GM18907 (cell line): ENCODE measurements around the gene SEZ6.
"Not testable (repeated sequence)": the region's sequence is repeated elsewhere in the genome, so short reads cannot be mapped to it uniquely, and the experiment has no call there.

Experiments
- ATAC-seq: cut with Tn5 transposase; IDR thresholded peaks from one replicate; pipeline ENCODE4 v1.9.1; 2021; ENCODE audit warnings: mild to moderate bottlenecking, moderate library complexity; ENCODE audit not compliant: unreplicated experiment

The SEZ6 gene

GRCh38 chr17:28940142-28940541 is 65.7 kb downstream of the SEZ6 start:
- ATAC-seq: no peak

DNA sequence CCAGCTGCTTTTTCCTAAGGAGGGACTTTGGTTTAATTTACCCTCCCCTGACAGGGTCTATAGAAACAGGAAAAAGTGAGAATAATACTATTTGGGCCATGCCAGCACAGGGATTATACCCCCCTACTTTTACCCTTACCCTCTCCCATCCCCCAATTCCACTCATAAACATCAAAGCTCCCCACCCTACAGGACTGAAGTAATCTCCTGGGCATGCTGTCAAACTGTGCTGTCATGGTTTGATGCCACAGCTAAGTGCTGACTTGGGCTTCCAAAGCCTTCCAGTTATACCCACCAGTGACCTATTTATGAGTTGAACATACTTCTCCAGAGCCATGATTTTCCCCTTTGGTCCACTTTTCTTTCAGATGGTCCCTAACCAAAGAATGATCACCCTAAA is 67.3 kb downstream of the SEZ6 start:
- no peak for ATAC-seq

DNA sequence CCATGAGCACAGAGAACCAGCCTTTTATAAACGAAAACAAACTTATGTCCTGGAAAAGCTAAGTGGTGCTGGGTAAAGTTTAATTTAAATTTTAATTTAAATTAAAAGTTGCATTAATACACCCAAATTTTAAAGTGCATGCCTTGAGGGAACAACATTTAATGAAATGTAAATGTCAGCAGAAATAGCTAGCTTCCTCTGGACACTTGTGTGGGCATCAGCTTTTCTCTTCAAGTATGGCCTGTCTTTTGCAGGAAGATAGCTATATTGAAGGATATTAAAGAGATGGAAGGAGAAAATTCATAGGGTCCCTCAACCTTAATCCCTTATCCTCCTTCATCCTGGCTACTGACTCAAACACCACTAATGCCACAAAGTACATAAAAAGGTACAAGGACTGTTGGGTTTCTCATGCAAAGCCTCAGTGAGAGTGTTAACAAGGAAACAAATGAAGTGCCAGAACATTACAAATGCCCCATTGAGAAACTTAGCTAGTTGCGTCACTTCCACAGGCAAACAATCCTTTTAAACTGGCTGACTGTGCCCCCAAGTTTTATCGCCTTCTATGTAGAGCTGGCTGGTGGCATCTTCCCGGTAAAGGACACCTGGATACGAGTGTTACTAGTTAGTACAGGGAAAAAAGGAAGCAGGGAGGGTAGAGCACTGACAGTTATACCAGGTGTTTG is 68.6 kb downstream of the SEZ6 start:
- ATAC-seq: no peak

- no peak for ATAC-seq
Observed at GRCh38 chr17:28935744-28936460, 69.9 kb downstream of the SEZ6 start.

GRCh38 chr17:28934508-28934907 is 71.3 kb downstream of the SEZ6 start:
- ATAC-seq: not testable (repeated sequence)

DNA sequence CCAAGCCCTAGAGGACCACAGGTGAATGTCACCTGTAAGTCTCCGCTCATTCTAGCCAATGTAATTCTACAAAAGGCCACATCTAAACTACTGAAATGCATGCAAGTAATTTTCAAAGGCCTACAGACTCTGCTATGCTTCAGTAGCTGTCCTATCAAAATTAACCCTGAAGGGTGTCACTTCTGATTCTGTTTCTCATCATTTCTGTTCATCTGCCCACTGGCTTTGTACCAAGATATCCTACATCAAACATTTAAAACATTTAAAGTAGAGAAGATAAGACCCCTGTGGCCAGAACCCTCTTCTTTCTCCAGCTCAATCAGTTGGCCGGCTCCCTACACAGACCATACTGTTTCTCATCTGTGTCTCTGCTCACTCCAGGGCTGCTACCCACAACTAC is 76.0 kb downstream of the SEZ6 start:
- ATAC-seq: no peak

DNA sequence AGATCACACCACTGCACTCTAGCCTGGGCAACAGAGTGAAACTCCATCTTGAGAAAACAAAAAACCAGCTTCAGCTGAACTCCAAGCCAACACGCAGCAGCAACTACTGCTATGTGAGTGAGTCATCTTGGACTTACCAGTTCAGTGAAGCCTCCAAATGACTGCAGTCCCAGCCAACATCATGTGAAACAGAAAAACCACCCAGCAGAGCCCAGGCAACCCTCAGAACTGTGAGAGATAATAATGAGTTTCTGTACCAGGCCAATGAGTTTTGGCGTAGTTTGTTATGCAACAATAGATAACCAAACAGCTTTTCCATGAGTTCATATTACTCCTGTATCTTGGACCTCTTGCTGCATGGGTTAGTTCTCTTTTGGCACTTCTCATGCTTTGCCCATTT is 77.8 kb downstream of the SEZ6 start:
- ATAC-seq: no peak

GRCh38 chr17:28926786-28927185 is 79.0 kb downstream of the SEZ6 start:
- ATAC-seq: no peak

GRCh38 chr17:28926366-28926765 is 79.5 kb downstream of the SEZ6 start:
- no peak for ATAC-seq

DNA sequence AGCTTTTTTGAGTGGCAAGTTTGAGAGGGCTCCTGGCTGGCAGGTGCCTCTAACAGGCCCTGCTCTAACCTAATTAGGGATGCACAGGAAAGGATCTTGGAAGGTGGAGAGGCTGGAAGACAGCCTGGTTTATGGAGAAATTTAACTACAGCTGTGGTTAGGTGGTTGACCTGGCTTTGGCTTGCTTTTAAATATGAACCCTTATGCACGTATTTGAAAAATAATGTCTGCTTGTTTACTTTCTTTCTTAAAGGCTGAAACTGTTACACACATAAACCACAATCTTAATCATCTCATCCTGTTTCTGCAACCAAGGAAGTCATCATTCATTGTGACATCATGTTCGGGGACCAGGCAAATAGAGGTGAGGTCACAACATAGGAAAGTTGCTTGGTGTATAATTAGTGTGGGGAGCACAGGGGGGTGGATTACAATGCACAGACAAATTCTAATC is 79.9 kb downstream of the SEZ6 start:
- ATAC-seq: no peak

- ATAC-seq: no peak
Observed at GRCh38 chr17:28920201-28920600, 85.6 kb downstream of the SEZ6 start.

GRCh38 chr17:28918295-28918694 is 87.5 kb downstream of the SEZ6 start:
- ATAC-seq: no peak

DNA sequence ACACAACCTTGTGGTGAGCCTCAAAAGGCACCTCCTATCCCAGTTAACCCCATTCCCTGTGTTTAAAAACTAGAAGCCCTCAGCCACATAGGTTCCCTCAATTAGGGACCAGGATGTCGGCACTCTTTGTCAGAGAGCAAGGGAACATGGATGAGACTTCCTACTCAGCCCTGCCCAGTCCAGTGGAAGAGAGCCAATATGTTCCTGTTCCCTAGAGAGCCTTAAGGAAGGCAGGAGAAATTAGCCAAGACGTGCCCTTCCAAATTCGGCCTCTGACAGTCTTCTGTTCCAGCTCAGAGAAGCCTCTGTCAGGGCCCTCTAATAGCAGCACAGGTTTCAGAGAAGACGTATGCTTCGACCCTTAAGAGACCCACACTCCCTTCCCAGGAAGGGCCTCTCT is 88.4 kb downstream of the SEZ6 start:
- no peak for ATAC-seq

DNA sequence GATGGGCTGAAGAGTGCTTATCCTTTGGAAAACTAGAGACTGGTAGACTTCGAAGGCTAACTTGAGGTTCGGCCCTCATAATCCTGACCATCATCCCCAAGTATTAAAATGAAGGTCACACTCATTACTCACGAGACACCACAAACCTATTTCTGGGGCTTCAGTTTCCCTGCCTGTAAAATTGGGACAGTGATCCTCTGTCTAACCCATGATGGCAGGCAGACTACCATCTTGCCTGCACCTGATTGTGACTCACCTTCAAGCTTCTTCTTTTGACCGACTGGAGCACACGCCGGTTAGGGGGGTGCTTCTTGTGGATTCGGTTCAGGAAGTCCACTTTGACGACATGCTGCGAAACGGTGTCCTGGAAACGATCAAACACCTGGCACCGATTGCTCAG is 88.8 kb downstream of the SEZ6 start:
- ATAC-seq: no peak

DNA sequence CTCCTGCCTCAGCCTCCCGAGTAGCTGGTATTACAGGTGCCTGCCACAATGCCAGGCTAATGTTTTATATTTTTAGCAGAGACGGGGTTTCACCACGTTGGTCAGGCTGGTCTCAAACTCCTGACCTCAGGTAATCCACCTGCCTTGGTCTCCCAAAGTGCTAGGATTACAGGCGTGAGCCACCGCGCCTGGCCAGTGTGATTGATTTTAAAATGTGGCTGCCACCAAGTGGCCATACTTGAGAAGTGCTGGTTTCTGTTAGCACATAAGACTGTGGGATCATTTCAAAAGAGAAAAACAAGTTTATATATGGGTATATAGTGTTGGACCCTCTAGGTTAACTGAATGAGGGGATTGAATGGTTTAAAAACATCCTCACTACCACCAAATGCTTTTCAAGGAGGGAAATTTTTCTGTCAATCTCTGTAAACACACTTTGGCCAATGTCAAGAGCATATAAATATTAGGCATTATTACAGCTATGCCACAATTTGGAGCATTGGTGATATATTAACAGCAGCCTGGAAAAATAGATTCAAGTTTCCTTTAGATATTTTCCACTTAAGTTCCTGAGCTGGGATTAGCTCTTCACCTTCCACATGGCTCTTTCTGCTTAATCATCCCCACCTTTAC is 89.4 kb downstream of the SEZ6 start:
- ATAC-seq: no peak

- ATAC-seq: no peak
Observed at GRCh38 chr17:28912938-28913333, 92.9 kb downstream of the SEZ6 start.

DNA sequence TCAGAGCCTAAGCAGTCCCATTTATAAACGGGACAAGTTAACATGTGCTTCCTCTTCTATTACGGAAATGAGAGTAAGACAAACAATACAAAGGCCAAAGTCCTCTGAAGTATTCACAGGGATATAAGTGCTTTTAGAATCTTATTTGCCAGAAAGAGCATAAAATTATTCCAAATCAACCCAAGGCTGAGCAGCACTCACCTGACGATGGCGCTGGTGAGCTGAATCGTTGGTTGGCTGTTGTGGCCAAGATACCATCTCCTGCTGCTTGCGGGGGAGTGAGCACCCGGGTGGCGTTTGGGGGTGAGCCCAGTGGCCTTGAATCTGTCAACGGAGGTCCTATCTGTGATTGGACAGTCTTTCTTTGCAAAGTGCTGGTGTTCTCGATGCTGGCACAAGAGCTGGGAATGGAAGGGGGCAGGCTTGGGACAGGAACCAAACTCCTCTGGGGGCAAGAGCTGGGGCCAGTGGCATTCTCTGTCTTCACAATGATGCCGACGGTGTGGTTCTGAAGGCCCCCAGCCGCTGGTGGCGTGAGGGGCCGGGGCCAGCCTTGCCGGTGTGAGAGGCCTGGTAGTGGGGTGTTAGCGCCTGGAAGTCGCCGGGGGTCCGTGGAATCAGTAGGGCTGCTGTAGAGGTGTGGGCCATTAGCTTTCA is 93.4 kb downstream of the SEZ6 start:
- ATAC-seq: no peak

DNA sequence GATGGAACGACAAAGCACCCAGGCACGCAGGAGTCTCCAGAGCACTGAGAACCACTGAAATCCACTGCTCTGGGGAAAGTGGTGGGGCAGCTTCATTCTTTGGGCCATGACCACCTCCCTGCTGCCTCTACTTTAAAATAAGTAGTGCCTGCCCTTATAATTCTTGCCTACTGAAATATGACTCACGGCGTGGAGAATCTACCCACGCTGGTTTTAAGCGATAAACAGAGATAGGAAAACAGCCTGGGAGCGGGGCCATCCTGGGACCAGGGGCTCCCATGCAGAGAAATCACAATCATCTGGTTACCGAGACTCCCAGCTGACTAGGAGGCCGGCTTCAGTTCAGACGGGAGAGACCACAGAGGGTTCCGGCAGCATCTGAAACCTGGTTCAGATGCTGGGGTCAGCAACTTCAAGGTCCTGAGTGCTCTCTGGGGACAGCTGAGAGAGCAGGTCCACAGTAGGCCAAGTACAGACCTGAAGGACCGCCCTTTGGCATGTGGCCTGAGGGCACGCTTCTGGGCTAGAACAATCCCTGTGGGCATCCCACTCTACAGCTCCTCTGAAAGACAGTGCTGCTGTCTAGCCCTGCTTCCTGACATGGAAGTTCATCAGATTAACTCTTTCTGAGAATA is 94.3 kb downstream of the SEZ6 start:
- ATAC-seq: no peak

DNA sequence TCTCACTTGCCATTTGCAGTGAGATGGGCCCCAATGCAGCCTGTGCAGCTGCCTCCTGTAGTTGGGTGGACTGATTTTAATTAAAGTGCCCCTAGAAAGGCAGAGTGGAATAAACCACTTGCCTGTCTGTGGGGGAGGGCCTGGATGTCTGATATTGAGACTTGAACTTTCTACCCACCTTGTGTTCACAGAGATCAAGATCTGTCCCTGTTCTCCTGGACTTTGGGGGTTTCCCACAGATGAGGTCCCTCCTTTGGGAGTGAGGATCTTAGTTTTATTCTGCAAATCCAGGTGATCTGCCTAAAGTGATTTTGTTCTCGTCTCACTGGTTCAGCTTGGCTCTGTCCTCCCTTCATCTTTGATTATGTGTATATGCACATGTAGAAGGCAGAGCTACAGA is 95.3 kb downstream of the SEZ6 start:
- no peak for ATAC-seq

DNA sequence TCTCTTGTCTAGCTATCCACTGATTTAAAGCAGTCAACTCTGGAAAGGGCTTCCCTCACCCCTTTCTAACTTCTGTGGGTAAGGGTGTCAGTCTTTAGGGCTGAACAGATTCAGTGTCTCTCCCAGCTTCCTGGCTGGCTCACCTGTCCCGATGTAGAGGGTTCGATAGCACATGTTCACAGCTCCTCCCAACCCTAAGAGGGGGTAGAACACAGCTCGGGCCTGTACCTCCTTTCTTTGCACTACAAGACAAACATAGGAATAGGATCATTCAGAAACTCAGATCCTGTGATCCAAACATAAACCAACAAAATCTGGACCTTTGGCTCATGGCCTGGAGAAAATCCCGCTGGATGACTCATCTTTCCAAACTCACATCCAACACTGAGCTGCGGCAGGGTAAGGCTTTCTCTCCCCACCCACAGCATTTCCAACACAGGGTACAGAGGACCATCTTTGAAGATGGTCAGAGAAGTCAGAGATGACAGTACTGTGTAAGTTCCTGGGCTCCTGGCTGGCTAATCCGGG is 97.1 kb downstream of the SEZ6 start:
- no peak for ATAC-seq
